ENCODE data around the gene ADARB2. TPM values are rescaled to one million over a fixed set of nuclear protein-coding genes. Genes with fewer than 3 reads are reported as not detected.

ADARB2 gene
- total RNA-seq, 1 donor from 2014 or later, result not detected

GRCh38 chr10:1300218-1300617 is 437.1 kb downstream of the ADARB2 start:
- no peak for DNase-seq

GRCh38 chr10:1299041-1299726 is 438.1 kb downstream of the ADARB2 start:
- DNase-seq, result no peak

- no peak for DNase-seq
Measured at GRCh38 chr10:1297566-1298301, 439.6 kb downstream of the ADARB2 start.

- DNase-seq, result no peak
Measured at GRCh38 chr10:1295756-1296480, 441.4 kb downstream of the ADARB2 start.

GRCh38 chr10:1294748-1295147 is 442.6 kb downstream of the ADARB2 start:
- no peak for DNase-seq

GRCh38 chr10:1293636-1294435 is 443.5 kb downstream of the ADARB2 start:
- DNase-seq, result no peak

GRCh38 chr10:1293157-1293556 is 444.2 kb downstream of the ADARB2 start:
- no peak for DNase-seq

- DNase-seq, result no peak
Measured at GRCh38 chr10:1292611-1293031, 444.7 kb downstream of the ADARB2 start.

GRCh38 chr10:1291178-1292090 is 445.9 kb downstream of the ADARB2 start:
- no peak for DNase-seq

- DNase-seq, result no peak
Measured at GRCh38 chr10:1290071-1290471, 447.3 kb downstream of the ADARB2 start.

GRCh38 chr10:1289591-1289990 is 447.7 kb downstream of the ADARB2 start:
- DNase-seq, result peak; percentile 2

- DNase-seq, result no peak
Measured at GRCh38 chr10:1287971-1288401, 449.3 kb downstream of the ADARB2 start.

GRCh38 chr10:1287487-1287886 is 449.8 kb downstream of the ADARB2 start:
- DNase-seq, result no peak

GRCh38 chr10:1284076-1284475 is 453.2 kb downstream of the ADARB2 start:
- no peak for DNase-seq

GRCh38 chr10:1281405-1281782 is 455.9 kb downstream of the ADARB2 start:
- no peak for DNase-seq

- no peak for DNase-seq
Measured at GRCh38 chr10:1280466-1281404, 456.6 kb downstream of the ADARB2 start.

GRCh38 chr10:1278306-1278705 is 459.0 kb downstream of the ADARB2 start:
- DNase-seq, result no peak

GRCh38 chr10:1274701-1275544 is 462.4 kb downstream of the ADARB2 start:
- no peak for DNase-seq

GRCh38 chr10:1274111-1274661 is 463.1 kb downstream of the ADARB2 start:
- DNase-seq, result no peak

Data from dermis blood vessel endothelial cell (primary cell).